SK-N-SH (cell line): ENCODE measurements around the gene SNX1.

Source experiments
- CTCF ChIP-seq: fragments of 200-600 bp; sonication (generic); IDR thresholded peaks from 2 replicates; pipeline ENCODE4 v1.6.1; 2017; ENCODE audit warnings: antibody characterized with exemption, mild to moderate bottlenecking, moderate library complexity
- EP300 ChIP-seq, 2 experiments: IDR thresholded peaks; 2 replicates each; pipeline versions ENCODE4 v1.4.0 to v1.6.1; 2012; ENCODE audit warnings: borderline replicate concordance in 1 of 2, low read depth in 1 of 2, low read length in 1 of 2
- EZH2phosphoT487 ChIP-seq: fragments of 200-600 bp; sonication (generic); IDR thresholded peaks from 2 replicates; pipeline ENCODE4 v1.6.1; 2017; ENCODE audit warnings: low read depth, mixed run types, mild to moderate bottlenecking, antibody characterized with exemption, moderate library complexity, borderline replicate concordance
- MAX ChIP-seq: IDR thresholded peaks from 2 replicates; pipeline ENCODE4 v1.4.0; 2012; ENCODE audit warnings: low read depth
- POLR2AphosphoS5 ChIP-seq: IDR thresholded peaks from 2 replicates; pipeline ENCODE4 v1.6.1; 2012; ENCODE audit warnings: low read depth, low read length
- RAD21 ChIP-seq: IDR thresholded peaks from 2 replicates; pipeline ENCODE4 v1.6.1; 2012; ENCODE audit warnings: mild to moderate bottlenecking, low read length
- REST ChIP-seq: IDR thresholded peaks from 2 replicates; pipeline ENCODE4 v1.6.1; 2012; ENCODE audit warnings: mild to moderate bottlenecking, low read depth, low read length, moderate library complexity
- TCF12 ChIP-seq: IDR thresholded peaks from 2 replicates; pipeline ENCODE4 v1.4.0; 2012
- YY1 ChIP-seq: IDR thresholded peaks from 2 replicates; pipeline ENCODE4 v1.4.0; 2012; ENCODE audit warnings: low read depth, mild to moderate bottlenecking

GRCh38 chr15:64072812-64073211, 23.0 kb upstream of the SNX1 start:
- no peak for TF ChIP-seq RAD21
- no peak for TF ChIP-seq CTCF
- no peak for TF ChIP-seq POLR2AphosphoS5
- TF ChIP-seq EP300 (IDR thresholded peaks at IDR 0.05; ENCODE audit: borderline replicate concordance in 1 of 2, low read depth in 1 of 2, low read length in 1 of 2), result no peak
- no peak for TF ChIP-seq EZH2phosphoT487
- TF ChIP-seq REST, result no peak
- TF ChIP-seq TCF12, result no peak
- TF ChIP-seq MAX, result no peak
- TF ChIP-seq YY1, result no peak
